ENCODE data around the gene MAP2K5.

DNA sequence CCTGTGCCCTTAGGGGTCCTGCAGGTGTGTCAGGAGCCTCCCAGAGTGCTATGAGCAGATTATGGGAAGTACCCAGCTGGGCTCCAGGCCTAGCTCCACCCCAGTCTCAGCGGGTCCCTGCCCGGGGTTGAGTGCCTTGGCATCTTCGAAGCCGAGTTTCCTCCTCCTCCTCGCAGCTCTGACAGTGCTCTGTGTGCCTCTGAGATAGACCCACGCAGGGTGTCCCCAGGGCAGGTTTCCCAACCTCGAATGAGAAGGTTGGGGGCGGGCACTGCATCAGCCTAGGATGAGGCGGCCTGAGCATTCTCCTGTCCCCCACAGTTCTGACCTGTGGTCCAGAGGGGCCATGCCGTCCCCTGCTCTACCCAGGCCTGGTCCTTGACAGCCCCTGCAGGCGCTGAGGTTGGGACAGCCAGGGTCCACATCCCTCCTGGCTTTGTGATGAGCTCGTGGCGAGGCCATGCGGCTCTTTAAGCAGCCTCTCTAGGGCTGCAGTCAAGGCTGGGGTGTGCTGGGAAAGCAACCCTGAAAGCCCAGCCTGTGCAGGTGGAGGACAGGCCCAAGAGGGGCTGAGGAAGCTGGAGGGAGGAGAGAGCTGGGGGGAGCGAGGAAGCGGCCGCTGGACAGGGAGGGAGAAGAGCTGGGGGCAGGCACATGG lies 262.6 kb downstream of the MAP2K5 start:
- TF ChIP-seq, protein P1, sequence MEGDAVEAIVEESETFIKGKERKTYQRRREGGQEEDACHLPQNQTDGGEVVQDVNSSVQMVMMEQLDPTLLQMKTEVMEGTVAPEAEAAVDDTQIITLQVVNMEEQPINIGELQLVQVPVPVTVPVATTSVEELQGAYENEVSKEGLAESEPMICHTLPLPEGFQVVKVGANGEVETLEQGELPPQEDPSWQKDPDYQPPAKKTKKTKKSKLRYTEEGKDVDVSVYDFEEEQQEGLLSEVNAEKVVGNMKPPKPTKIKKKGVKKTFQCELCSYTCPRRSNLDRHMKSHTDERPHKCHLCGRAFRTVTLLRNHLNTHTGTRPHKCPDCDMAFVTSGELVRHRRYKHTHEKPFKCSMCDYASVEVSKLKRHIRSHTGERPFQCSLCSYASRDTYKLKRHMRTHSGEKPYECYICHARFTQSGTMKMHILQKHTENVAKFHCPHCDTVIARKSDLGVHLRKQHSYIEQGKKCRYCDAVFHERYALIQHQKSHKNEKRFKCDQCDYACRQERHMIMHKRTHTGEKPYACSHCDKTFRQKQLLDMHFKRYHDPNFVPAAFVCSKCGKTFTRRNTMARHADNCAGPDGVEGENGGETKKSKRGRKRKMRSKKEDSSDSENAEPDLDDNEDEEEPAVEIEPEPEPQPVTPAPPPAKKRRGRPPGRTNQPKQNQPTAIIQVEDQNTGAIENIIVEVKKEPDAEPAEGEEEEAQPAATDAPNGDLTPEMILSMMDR (IDR thresholded peaks at IDR 0.05): no peak
- no peak for TF ChIP-seq POLR2A (IDR thresholded peaks at IDR 0.05)
